ENCODE data around the gene MRTFA.
"Not testable (repeated sequence)": the region's sequence is repeated elsewhere in the genome, so short reads cannot be mapped to it uniquely, and the experiment has no call there.

Gene MRTFA

GRCh38 chr22:40625794-40626193 lies 10.7 kb downstream of the MRTFA start:
- DNase-seq, result not testable (repeated sequence)

GRCh38 chr22:40625281-40625680 lies 11.2 kb downstream of the MRTFA start:
- not testable (repeated sequence) for DNase-seq

- DNase-seq, result no peak
Measured at GRCh38 chr22:40624770-40625169, 11.7 kb downstream of the MRTFA start.

GRCh38 chr22:40621309-40622151 lies 15.0 kb downstream of the MRTFA start:
- DNase-seq, result peak; percentile 79 to 80

- peak; percentile 32 to 65 for DNase-seq
Measured at GRCh38 chr22:40620464-40621046, 16.0 kb downstream of the MRTFA start.

GRCh38 chr22:40618400-40618799 lies 18.1 kb downstream of the MRTFA start:
- no peak for DNase-seq

- DNase-seq, result no peak
Measured at GRCh38 chr22:40616578-40616977, 19.9 kb downstream of the MRTFA start.

GRCh38 chr22:40613067-40613466 lies 23.5 kb downstream of the MRTFA start:
- DNase-seq, result no peak

GRCh38 chr22:40612291-40612751 lies 24.2 kb downstream of the MRTFA start:
- no peak for DNase-seq

- no peak for DNase-seq
Measured at GRCh38 chr22:40611606-40612005, 24.9 kb downstream of the MRTFA start.

- no peak for DNase-seq
Measured at GRCh38 chr22:40610329-40610850, 26.1 kb downstream of the MRTFA start.

- no peak for DNase-seq
Measured at GRCh38 chr22:40609216-40609615, 27.3 kb downstream of the MRTFA start.

- DNase-seq, result no peak
Measured at GRCh38 chr22:40607506-40607905, 29.0 kb downstream of the MRTFA start.

GRCh38 chr22:40606306-40606705 lies 30.2 kb downstream of the MRTFA start:
- DNase-seq, result no peak

- no peak for DNase-seq
Measured at GRCh38 chr22:40605761-40606160, 30.8 kb downstream of the MRTFA start.

GRCh38 chr22:40603088-40603605 lies 33.4 kb downstream of the MRTFA start:
- DNase-seq, result no peak

- no peak for DNase-seq
Measured at GRCh38 chr22:40602231-40602630, 34.3 kb downstream of the MRTFA start.

- DNase-seq, result no peak
Measured at GRCh38 chr22:40599731-40600130, 36.8 kb downstream of the MRTFA start.

- DNase-seq, result not testable (repeated sequence)
Measured at GRCh38 chr22:40598712-40599111, 37.8 kb downstream of the MRTFA start.

GRCh38 chr22:40597526-40598430 lies 38.7 kb downstream of the MRTFA start:
- DNase-seq, result no peak

- peak; percentile 38 to 46 for DNase-seq
Measured at GRCh38 chr22:40595497-40596234, 40.9 kb downstream of the MRTFA start.

- DNase-seq, result no peak
Measured at GRCh38 chr22:40594924-40595323, 41.6 kb downstream of the MRTFA start.

Measured in inflammatory macrophage treated with lipopolysaccharide for 1 hour (primary cell).